Medulla oblongata (tissue), 1 donor: ENCODE data around the gene CAPNS2.
A peak's percentile ranks its signal among the peaks of the same experiment; 100 is the strongest.

Experiments
- DNase-seq: peaks from one replicate; pipeline ENCODE4 v3.0.0-alpha.2; 2015; ENCODE audit errors: extremely low spot score

The CAPNS2 gene

GRCh38 chr16:55566432-55567175 lies at the start of gene CAPNS2:
CAPNS2 (plus strand) TSS chr16:55566684; CDS start chr16:55566757, 73 bp downstream.
- DNase-seq: no peak

- no peak for DNase-seq
Observed at GRCh38 chr16:55521792-55522191, 44.7 kb upstream of the CAPNS2 start.

- DNase-seq: no peak
Observed at GRCh38 chr16:55526441-55526840, 40.0 kb upstream of the CAPNS2 start.

- no peak for DNase-seq
Observed at GRCh38 chr16:55527885-55528284, 38.6 kb upstream of the CAPNS2 start.

GRCh38 chr16:55529018-55529417 lies 37.5 kb upstream of the CAPNS2 start:
- DNase-seq: no peak

GRCh38 chr16:55530316-55530856 lies 36.1 kb upstream of the CAPNS2 start:
- no peak for DNase-seq

GRCh38 chr16:55532227-55532626 lies 34.3 kb upstream of the CAPNS2 start:
- DNase-seq: no peak

- peak; percentile 73 for DNase-seq
Observed at GRCh38 chr16:55534756-55535155, 31.7 kb upstream of the CAPNS2 start.

- DNase-seq: peak; percentile 31
Observed at GRCh38 chr16:55539049-55539448, 27.4 kb upstream of the CAPNS2 start.

- DNase-seq: peak; percentile 22
Observed at GRCh38 chr16:55539488-55539887, 27.0 kb upstream of the CAPNS2 start.

GRCh38 chr16:55540221-55540620 lies 26.3 kb upstream of the CAPNS2 start:
- no peak for DNase-seq

- DNase-seq: no peak
Observed at GRCh38 chr16:55542459-55543082, 23.9 kb upstream of the CAPNS2 start.

- peak; percentile 73 for DNase-seq
Observed at GRCh38 chr16:55543472-55543871, 23.0 kb upstream of the CAPNS2 start.

GRCh38 chr16:55552621-55553020 lies 13.9 kb upstream of the CAPNS2 start:
- no peak for DNase-seq

GRCh38 chr16:55555436-55555835 lies 11.0 kb upstream of the CAPNS2 start:
- DNase-seq: no peak

- DNase-seq: no peak
Observed at GRCh38 chr16:55557186-55557585, 9.3 kb upstream of the CAPNS2 start.

- DNase-seq: no peak
Observed at GRCh38 chr16:55559233-55559632, 7.3 kb upstream of the CAPNS2 start.

- no peak for DNase-seq
Observed at GRCh38 chr16:55559933-55560516, 6.5 kb upstream of the CAPNS2 start.

- DNase-seq: no peak
Observed at GRCh38 chr16:55561319-55561848, 5.1 kb upstream of the CAPNS2 start.

GRCh38 chr16:55562936-55563335 lies 3.5 kb upstream of the CAPNS2 start:
- no peak for DNase-seq

GRCh38 chr16:55563797-55564196 lies 2.7 kb upstream of the CAPNS2 start:
- no peak for DNase-seq

GRCh38 chr16:55565086-55565485 lies 1.4 kb upstream of the CAPNS2 start:
- no peak for DNase-seq

- no peak for DNase-seq
Observed at GRCh38 chr16:55567382-55567781, 898 bp downstream of the CAPNS2 start.
